ENCODE measurements around the gene COL11A1. TPM values are rescaled to one million over a fixed set of nuclear protein-coding genes. Genes with fewer than 3 reads are reported as not detected.

The COL11A1 gene
- total and polyA plus RNA-seq, 2 of the 4 experiments (the other 2 are of a cell fraction) = 4.6 to 5.2 TPM

DNA sequence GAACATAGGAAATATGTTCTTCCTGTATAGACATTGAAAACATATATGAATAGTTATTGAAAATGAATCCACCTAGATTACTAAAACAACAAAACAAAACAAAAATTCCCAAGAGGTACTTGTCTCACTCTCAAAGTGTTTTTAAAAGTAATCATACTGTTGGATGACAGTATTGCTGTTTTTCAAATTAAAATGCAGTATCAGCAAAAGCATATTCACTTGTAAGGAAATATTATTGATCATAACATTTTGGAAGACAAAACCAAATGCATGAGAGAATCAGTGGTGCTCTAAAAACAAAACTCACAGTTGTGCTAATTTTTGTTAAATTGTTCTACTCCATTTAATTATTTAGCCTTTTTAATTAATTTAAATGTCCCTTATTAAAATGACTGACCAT is 131.0 kb downstream of the COL11A1 start:
- Histone ChIP-seq H3K9ac (ENCODE audit: low read depth, low read length) (no peak overlapping the region), H3K4me1 (ENCODE audit: control insufficient read depth, insufficient read depth, low read length) (no peaks in the 10 kb centered on the region), H4K20me1 (ENCODE audit: insufficient read depth, low read length) (no peaks in the 10 kb centered on the region), H3K9me3 (ENCODE audit: control insufficient read depth, insufficient read depth, low read length) (no peaks in the 10 kb centered on the region), H3K27me3 (ENCODE audit: control insufficient read depth, insufficient read depth, low read length) (no peaks in the 10 kb centered on the region), H4K8ac (ENCODE audit: low read depth in 2 of 2, low read length in 2 of 2) (no peak overlapping the region), H3K9me1 (ENCODE audit: insufficient read depth, low read length) (no peaks in the 10 kb centered on the region), H3K4ac (ENCODE audit: low read depth, low read length) (no peak overlapping the region), H3K27ac (ENCODE audit: insufficient read depth, low read length) (no peak overlapping the region), H3K56ac (ENCODE audit: extremely low read depth, insufficient read depth, low read length) (no peak overlapping the region), H3K18ac (ENCODE audit: low read depth, low read length) (no peak overlapping the region), H2AK9ac (replicated peaks; ENCODE audit: low read depth, low read length, poor library complexity) (no peak overlapping the region), H3K4me2 (ENCODE audit: low read depth, low read length) (no peak overlapping the region), H2BK15ac (ENCODE audit: low read depth, low read length) (no peak overlapping the region), H3K14ac (replicated peaks; ENCODE audit: low read depth, low read length) (no peak overlapping the region), H2BK20ac (ENCODE audit: low read depth, low read length) (no peak overlapping the region), H3K4me3 (ENCODE audit: insufficient read depth, low read depth, low read length) (no peak overlapping the region), H2BK5ac (ENCODE audit: low read depth, low read length, poor library complexity, severe bottlenecking) (no peak overlapping the region), H3K36me3 (ENCODE audit: control insufficient read depth, insufficient read depth, low read length) (no peaks in the 10 kb centered on the region), H2AFZ (replicated peaks; ENCODE audit: low read length, poor library complexity) (no peak overlapping the region), H3K23ac (ENCODE audit: low read depth, low read length) (no peak overlapping the region), H3K79me1 (ENCODE audit: low read depth in 1 of 2, low read length in 2 of 2) (no peaks in the 10 kb centered on the region), H2AK5ac (ENCODE audit: low read depth, low read length) (no peak overlapping the region), H2BK120ac (ENCODE audit: low read depth, low read length) (no peak overlapping the region), H4K5ac (ENCODE audit: low read depth, low read length) (no peak overlapping the region), H4K91ac (ENCODE audit: insufficient read depth, low read depth, low read length) (no peak overlapping the region)
- dilution Hi-C loops (cut with HindIII; ENCODE audit: low sequenced_read_pairs, unreplicated experiment) (no loop called here), intact Hi-C loops (cut with micrococcal nuclease) (loop anchor here (10.0 kb wide), 1 partner anchor 488 kb away; no protein-coding TSS in a partner anchor), in situ Hi-C loops (cut with MboI; ENCODE audit: low sequenced_read_pairs) (no loop called here)
- POLR2A ChIA-PET (ENCODE audit: unreplicated experiment) = no interaction called here
- ATAC-seq (ENCODE audit: low read depth) (no peak), DNase-seq (no peak)
- BruUV-seq (replicated peaks) = no TSS peak
- TF ChIP-seq NFE2L2 (IDR thresholded peaks at IDR 0.05; ENCODE audit: low read depth, low read length) = no peak
- no peak for TF ChIP-seq RFX5 (IDR thresholded peaks at IDR 0.05; ENCODE audit: low read depth, low read length)
- no peak for TF ChIP-seq MXI1 (IDR thresholded peaks at IDR 0.05; ENCODE audit: borderline replicate concordance, low read depth, low read length)
- TF ChIP-seq CHD1 (IDR thresholded peaks at IDR 0.05; ENCODE audit: low read depth, low read length) = no peak
- no peak for TF ChIP-seq RAD21 (IDR thresholded peaks at IDR 0.05; ENCODE audit: low read length)
- TF ChIP-seq, protein P1, sequence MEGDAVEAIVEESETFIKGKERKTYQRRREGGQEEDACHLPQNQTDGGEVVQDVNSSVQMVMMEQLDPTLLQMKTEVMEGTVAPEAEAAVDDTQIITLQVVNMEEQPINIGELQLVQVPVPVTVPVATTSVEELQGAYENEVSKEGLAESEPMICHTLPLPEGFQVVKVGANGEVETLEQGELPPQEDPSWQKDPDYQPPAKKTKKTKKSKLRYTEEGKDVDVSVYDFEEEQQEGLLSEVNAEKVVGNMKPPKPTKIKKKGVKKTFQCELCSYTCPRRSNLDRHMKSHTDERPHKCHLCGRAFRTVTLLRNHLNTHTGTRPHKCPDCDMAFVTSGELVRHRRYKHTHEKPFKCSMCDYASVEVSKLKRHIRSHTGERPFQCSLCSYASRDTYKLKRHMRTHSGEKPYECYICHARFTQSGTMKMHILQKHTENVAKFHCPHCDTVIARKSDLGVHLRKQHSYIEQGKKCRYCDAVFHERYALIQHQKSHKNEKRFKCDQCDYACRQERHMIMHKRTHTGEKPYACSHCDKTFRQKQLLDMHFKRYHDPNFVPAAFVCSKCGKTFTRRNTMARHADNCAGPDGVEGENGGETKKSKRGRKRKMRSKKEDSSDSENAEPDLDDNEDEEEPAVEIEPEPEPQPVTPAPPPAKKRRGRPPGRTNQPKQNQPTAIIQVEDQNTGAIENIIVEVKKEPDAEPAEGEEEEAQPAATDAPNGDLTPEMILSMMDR (conservative IDR thresholded peaks at IDR 0.05; ENCODE audit: low read depth, low read length) = no peak
- TF ChIP-seq MAFK (IDR thresholded peaks at IDR 0.05; ENCODE audit: low read depth, low read length) = peak; percentile 88
- CTCF ChIA-PET = no interaction called here

Measured in IMR-90 (cell line).